DND-41 (cell line): ENCODE measurements around the gene OR13C9.
"Not testable (repeated sequence)": the region's sequence is repeated elsewhere in the genome, so short reads cannot be mapped to it uniquely, and the experiment has no call there.

Experiments
- EZH2 ChIP-seq: IDR thresholded peaks from 3 replicates; pipeline ENCODE4 v1.6.1; 2012; ENCODE audit warnings: borderline replicate concordance, low read depth, mild to moderate bottlenecking, moderate library complexity, low read length, inconsistent platforms; ENCODE audit not compliant: severe bottlenecking
- TF ChIP-seq, protein P1 (sequence below): IDR thresholded peaks from 2 replicates; pipeline ENCODE4 v1.5.1; 2012; ENCODE audit warnings: borderline replicate concordance, low read length, moderate library complexity, mild to moderate bottlenecking; ENCODE audit not compliant: poor library complexity, severe bottlenecking; ENCODE audit errors: extremely low read depth

GRCh38 chr9:104625964-104626363 lies 8.0 kb upstream of the OR13C9 start:
- TF ChIP-seq, protein P1, sequence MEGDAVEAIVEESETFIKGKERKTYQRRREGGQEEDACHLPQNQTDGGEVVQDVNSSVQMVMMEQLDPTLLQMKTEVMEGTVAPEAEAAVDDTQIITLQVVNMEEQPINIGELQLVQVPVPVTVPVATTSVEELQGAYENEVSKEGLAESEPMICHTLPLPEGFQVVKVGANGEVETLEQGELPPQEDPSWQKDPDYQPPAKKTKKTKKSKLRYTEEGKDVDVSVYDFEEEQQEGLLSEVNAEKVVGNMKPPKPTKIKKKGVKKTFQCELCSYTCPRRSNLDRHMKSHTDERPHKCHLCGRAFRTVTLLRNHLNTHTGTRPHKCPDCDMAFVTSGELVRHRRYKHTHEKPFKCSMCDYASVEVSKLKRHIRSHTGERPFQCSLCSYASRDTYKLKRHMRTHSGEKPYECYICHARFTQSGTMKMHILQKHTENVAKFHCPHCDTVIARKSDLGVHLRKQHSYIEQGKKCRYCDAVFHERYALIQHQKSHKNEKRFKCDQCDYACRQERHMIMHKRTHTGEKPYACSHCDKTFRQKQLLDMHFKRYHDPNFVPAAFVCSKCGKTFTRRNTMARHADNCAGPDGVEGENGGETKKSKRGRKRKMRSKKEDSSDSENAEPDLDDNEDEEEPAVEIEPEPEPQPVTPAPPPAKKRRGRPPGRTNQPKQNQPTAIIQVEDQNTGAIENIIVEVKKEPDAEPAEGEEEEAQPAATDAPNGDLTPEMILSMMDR = not testable (repeated sequence)
- TF ChIP-seq EZH2 = not testable (repeated sequence)
